Astrocyte (in vitro differentiated cells and primary cell): ENCODE data around the gene PEX7.

ENCODE experiments used
- CTCF ChIP-seq: IDR thresholded peaks from 2 replicates; pipeline ENCODE4 v1.5.1; 2011; ENCODE audit warnings: low read depth, mild to moderate bottlenecking, inconsistent platforms, low read length, moderate library complexity; ENCODE audit not compliant: insufficient read depth
- EZH2 ChIP-seq: IDR thresholded peaks from 2 replicates; pipeline ENCODE4 v1.6.1; 2012; ENCODE audit warnings: mild to moderate bottlenecking, low read length, inconsistent platforms; ENCODE audit not compliant: insufficient read depth

- no peak for TF ChIP-seq CTCF
- TF ChIP-seq EZH2: no peak
Observed at GRCh38 chr6:136840276-136841001, 18.0 kb downstream of the PEX7 start.
